SK-N-SH treated with all-trans-retinoic acid at 6 μM for 48 hours (cell line): ENCODE measurements around the gene AKR1D1.
"Not testable (repeated sequence)": the region's sequence is repeated elsewhere in the genome, so short reads cannot be mapped to it uniquely, and the experiment has no call there.

Experiments
- ATAC-seq: fragments of 200-7000 bp; cut with Tn5 transposase; 3 replicates; pipeline ENCODE4 v1.9.1; 2020; ENCODE audit warnings: mild to moderate bottlenecking, moderate library complexity
- ARNTL ChIP-seq: fragments of 450-650 bp; formaldehyde crosslinking; IDR thresholded peaks from 2 replicates; pipeline ENCODE4 v1.5.0; 2020; ENCODE audit warnings: low read depth, mild to moderate bottlenecking, moderate library complexity, borderline replicate concordance
- BACH2 ChIP-seq: fragments of 250-450 bp; sonication (Bioruptor Pico); IDR thresholded peaks from 2 replicates; pipeline ENCODE4 v1.9.0; 2021; ENCODE audit warnings: mild to moderate bottlenecking, borderline replicate concordance
- CREB5 ChIP-seq: fragments of 250-450 bp; sonication (Bioruptor Pico); IDR thresholded peaks from 2 replicates; pipeline ENCODE4 v1.5.1; 2020; ENCODE audit warnings: low read depth, mild to moderate bottlenecking, moderate library complexity
- CSRNP3 ChIP-seq: fragments of 250-450 bp; sonication (Bioruptor Pico); IDR thresholded peaks from 2 replicates; pipeline ENCODE4 v1.5.1; 2021; ENCODE audit warnings: mild to moderate bottlenecking, moderate library complexity
- ESRRG ChIP-seq: fragments of 250-450 bp; sonication (Bioruptor Pico); IDR thresholded peaks from 2 replicates; pipeline ENCODE4 v1.6.1; 2021; ENCODE audit warnings: mild to moderate bottlenecking
- GLIS3 ChIP-seq: fragments of 250-450 bp; sonication (Bioruptor Pico); IDR thresholded peaks from 2 replicates; pipeline ENCODE4 v1.5.0; 2020; ENCODE audit warnings: mild to moderate bottlenecking, moderate library complexity
- ISL1 ChIP-seq: fragments of 250-450 bp; sonication (Bioruptor Pico); IDR thresholded peaks from 2 replicates; pipeline ENCODE4 v2.1.2; 2022; ENCODE audit warnings: mild to moderate bottlenecking, moderate library complexity
- POU6F1 ChIP-seq: fragments of 250-450 bp; sonication (Bioruptor Pico); IDR thresholded peaks from 2 replicates; pipeline ENCODE4 v1.8.0; 2021; ENCODE audit warnings: low read depth, mild to moderate bottlenecking, moderate library complexity, borderline replicate concordance
- PPARA ChIP-seq: fragments of 250-450 bp; sonication (Bioruptor Pico); IDR thresholded peaks from 2 replicates; pipeline ENCODE4 v1.5.0; 2020; ENCODE audit warnings: mild to moderate bottlenecking, borderline replicate concordance
- RARB ChIP-seq: fragments of 250-450 bp; sonication (Bioruptor Pico); IDR thresholded peaks from 2 replicates; pipeline ENCODE4 v1.8.0; 2021; ENCODE audit warnings: mild to moderate bottlenecking, moderate library complexity
- SNAI2 ChIP-seq: fragments of 250-450 bp; sonication (Bioruptor Pico); IDR thresholded peaks from 2 replicates; pipeline ENCODE4 v1.5.0; 2020; ENCODE audit warnings: mild to moderate bottlenecking, moderate library complexity
- TCF4 ChIP-seq: fragments of 250-450 bp; sonication (Bioruptor Pico); IDR thresholded peaks from 2 replicates; pipeline ENCODE4 v1.8.0; 2021; ENCODE audit warnings: mild to moderate bottlenecking, moderate library complexity, borderline replicate concordance
- TOX ChIP-seq: fragments of 250-450 bp; sonication (Bioruptor Pico); IDR thresholded peaks from 2 replicates; pipeline ENCODE4 v1.8.0; 2021; ENCODE audit warnings: mild to moderate bottlenecking, moderate library complexity, borderline replicate concordance
- ZC3H10 ChIP-seq: fragments of 250-450 bp; sonication (Bioruptor Pico); IDR thresholded peaks from 2 replicates; pipeline ENCODE4 v1.5.1; 2021; ENCODE audit warnings: mild to moderate bottlenecking, moderate library complexity
- ZFP3 ChIP-seq: fragments of 250-450 bp; sonication (Bioruptor Pico); IDR thresholded peaks from 2 replicates; pipeline ENCODE4 v1.5.0; 2020; ENCODE audit warnings: mild to moderate bottlenecking, moderate library complexity
- ZNF565 ChIP-seq: fragments of 450-650 bp; formaldehyde crosslinking; conservative IDR thresholded peaks from 2 replicates; pipeline ENCODE4 v1.5.0; 2020; ENCODE audit warnings: low read depth, mild to moderate bottlenecking, moderate library complexity
- ZNF70 ChIP-seq: fragments of 450-650 bp; formaldehyde crosslinking; IDR thresholded peaks from 2 replicates; pipeline ENCODE4 v1.5.0; 2020; ENCODE audit warnings: mild to moderate bottlenecking, moderate library complexity
- ZNF8 ChIP-seq: fragments of 450-650 bp; formaldehyde crosslinking; IDR thresholded peaks from 2 replicates; pipeline ENCODE4 v1.5.0; 2020; ENCODE audit warnings: mild to moderate bottlenecking, moderate library complexity
- TF ChIP-seq, protein P1 (sequence below): fragments of 250-450 bp; sonication (Bioruptor Pico); IDR thresholded peaks from 2 replicates; pipeline ENCODE4 v1.5.0; 2020; ENCODE audit warnings: mild to moderate bottlenecking, moderate library complexity

AKR1D1 gene

GRCh38 chr7:138086563-138087270 is 10.5 kb downstream of the AKR1D1 start (continued):
- no peak for TF ChIP-seq CSRNP3
- TF ChIP-seq, all 23 proteins: peak for 0

DNA sequence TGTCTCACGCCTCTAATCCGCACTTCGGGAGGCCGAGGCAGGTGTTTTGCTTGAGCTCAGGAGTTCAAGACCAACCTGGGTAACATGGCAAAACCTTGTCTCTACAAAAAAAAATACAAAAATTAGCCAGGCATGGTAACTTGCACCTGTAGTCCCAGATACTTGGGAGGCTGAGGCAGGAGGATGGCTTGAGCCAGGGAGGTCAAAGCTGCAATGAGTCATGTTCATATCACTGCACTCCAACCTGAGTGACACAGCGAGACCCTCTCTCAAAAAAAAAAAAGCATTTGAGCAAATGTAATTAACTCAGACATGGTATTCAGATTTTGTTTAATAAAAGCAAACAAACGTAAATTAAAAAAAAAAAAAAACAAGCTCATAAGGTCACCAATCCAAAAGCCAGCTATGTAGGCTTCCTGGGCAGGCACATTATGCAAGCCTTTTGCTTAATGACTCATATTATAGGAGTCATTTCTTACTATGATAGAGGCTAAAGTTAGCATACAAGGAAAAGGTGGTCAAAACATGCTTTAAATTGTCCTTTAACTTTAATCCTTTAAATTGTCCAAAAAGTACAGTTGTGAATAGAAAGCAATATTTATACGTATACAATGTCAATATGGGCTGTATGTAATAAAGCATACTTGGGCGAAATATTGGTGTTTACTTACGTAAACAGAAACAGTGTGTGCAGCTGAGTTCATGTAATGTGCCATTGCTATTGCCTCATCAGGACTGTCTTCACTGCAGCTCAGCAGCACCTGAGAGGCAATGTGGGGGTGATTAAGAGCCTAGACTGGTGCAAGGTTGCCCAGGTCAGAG is 13.0 kb downstream of the AKR1D1 start:
- ATAC-seq, result no peak
- TF ChIP-seq PPARA (CRISPR knock-in tag) (no peak), TOX (CRISPR knock-in tag) (no peak), ESRRG (no peak), POU6F1 (CRISPR knock-in tag) (no peak), ZNF70 (CRISPR knock-in tag) (no peak)

DNA sequence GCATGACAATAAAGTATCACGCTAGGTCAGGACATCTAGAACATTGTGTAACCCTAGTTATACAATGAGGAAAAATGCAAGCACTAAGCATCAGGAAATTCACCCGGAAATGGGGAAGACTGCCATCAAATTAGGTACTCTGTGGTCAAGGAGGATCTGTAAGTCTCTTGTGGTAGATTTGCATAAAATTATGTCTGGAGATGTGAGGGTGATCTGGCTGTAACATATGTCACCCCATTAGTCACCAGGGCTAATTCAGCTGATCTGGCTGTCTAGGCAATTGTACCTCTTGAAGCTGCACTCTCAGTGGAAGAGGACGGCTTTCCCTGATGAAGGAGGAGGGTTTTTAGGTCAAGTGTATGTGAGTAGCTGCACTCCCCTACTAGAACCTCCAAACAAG is 14.8 kb downstream of the AKR1D1 start:
- no peak for TF ChIP-seq BACH2
- TF ChIP-seq ZNF70 (CRISPR knock-in tag), result no peak
- no peak for TF ChIP-seq ZC3H10 (CRISPR knock-in tag)
- TF ChIP-seq GLIS3 (CRISPR knock-in tag), result no peak
- TF ChIP-seq ZNF8 (CRISPR knock-in tag), result no peak
- TF ChIP-seq, protein P1, sequence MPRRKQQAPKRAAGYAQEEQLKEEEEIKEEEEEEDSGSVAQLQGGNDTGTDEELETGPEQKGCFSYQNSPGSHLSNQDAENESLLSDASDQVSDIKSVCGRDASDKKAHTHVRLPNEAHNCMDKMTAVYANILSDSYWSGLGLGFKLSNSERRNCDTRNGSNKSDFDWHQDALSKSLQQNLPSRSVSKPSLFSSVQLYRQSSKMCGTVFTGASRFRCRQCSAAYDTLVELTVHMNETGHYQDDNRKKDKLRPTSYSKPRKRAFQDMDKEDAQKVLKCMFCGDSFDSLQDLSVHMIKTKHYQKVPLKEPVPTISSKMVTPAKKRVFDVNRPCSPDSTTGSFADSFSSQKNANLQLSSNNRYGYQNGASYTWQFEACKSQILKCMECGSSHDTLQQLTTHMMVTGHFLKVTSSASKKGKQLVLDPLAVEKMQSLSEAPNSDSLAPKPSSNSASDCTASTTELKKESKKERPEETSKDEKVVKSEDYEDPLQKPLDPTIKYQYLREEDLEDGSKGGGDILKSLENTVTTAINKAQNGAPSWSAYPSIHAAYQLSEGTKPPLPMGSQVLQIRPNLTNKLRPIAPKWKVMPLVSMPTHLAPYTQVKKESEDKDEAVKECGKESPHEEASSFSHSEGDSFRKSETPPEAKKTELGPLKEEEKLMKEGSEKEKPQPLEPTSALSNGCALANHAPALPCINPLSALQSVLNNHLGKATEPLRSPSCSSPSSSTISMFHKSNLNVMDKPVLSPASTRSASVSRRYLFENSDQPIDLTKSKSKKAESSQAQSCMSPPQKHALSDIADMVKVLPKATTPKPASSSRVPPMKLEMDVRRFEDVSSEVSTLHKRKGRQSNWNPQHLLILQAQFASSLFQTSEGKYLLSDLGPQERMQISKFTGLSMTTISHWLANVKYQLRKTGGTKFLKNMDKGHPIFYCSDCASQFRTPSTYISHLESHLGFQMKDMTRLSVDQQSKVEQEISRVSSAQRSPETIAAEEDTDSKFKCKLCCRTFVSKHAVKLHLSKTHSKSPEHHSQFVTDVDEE (CRISPR knock-in tag), result no peak
- no peak for TF ChIP-seq PPARA (CRISPR knock-in tag)
- no peak for TF ChIP-seq ZNF565 (CRISPR knock-in tag)
- no peak for TF ChIP-seq TCF4 (CRISPR knock-in tag)
- TF ChIP-seq RARB (CRISPR knock-in tag), result no peak
- no peak for TF ChIP-seq POU6F1 (CRISPR knock-in tag)
- TF ChIP-seq TOX (CRISPR knock-in tag), result no peak
- TF ChIP-seq SNAI2 (CRISPR knock-in tag), result no peak
- TF ChIP-seq ARNTL, result no peak
- ATAC-seq, result no peak

DNA sequence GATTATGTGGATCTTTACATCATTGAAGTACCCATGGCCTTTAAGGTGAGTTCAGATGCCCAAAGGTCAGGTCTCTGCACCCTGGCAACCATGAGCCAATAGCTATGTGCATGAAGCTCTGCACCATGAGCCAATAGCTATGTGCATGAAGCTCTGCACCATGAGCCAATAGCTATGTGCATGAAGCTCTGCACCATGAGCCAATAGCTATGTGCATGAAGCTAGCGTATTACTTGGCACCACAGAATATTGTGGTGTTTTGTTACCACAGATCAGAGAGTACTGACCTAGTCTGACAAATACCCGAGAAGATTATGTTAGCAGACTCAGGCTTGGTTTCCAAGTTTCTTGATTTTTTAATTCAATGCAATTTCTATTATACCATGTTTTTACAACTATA is 15.6 kb downstream of the AKR1D1 start:
- not testable (repeated sequence) for ATAC-seq

DNA sequence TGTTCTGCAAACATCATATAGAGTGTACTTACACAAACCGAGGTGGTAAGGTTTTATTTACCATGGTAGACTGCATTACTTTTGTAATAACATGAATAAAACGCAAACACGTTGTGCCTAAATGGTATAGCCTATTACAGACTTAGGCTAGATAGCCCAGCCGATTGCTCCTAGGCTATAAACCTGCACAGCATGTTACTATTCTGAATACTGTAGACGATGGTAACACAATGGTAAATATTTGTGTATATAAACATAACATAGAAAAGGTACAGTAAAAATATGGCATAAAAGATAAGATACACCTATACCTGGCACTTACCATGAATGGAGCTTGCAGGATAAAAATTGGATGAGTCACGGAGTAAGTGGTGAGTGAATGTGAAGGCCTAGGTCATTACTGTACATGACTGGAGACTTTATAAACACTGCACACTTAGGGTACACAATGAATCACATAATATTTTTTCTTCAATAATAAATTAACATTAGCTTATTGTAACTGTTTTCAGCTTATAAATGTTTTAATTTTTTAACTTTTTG is 16.3 kb downstream of the AKR1D1 start:
- no peak for ATAC-seq
- no peak for TF ChIP-seq BACH2
- TF ChIP-seq ESRRG, result no peak
- TF ChIP-seq ISL1 (CRISPR knock-in tag), result no peak
- no peak for TF ChIP-seq SNAI2 (CRISPR knock-in tag)
- no peak for TF ChIP-seq ZNF565 (CRISPR knock-in tag)
- TF ChIP-seq ZNF8 (CRISPR knock-in tag), result no peak
- TF ChIP-seq, protein P1 (CRISPR knock-in tag), result no peak
- TF ChIP-seq ARNTL, result no peak
- no peak for TF ChIP-seq ZNF70 (CRISPR knock-in tag)
- TF ChIP-seq ZFP3 (CRISPR knock-in tag), result no peak
- no peak for TF ChIP-seq CREB5
